GM19239 (cell line): ENCODE measurements around the gene INPP4B.

Experiments used
- DNase-seq: peaks from one replicate; pipeline ENCODE4 v3.0.0; 2011; ENCODE audit warnings: low spot score; ENCODE audit not compliant: insufficient read length
- FAIRE-seq: peaks from 2 replicates; lab custom pipeline; 2011; peaks lifted over from hg19 to GRCh38; lab: Jason Lieb, UNC

INPP4B gene

GRCh38 chr4:142596595-142596994 is 249.5 kb downstream of the INPP4B start:
- no peak for FAIRE-seq
- DNase-seq, result no peak

- DNase-seq (no peak), FAIRE-seq (no peak)
Measured at GRCh38 chr4:142596121-142596520, 250.0 kb downstream of the INPP4B start.

GRCh38 chr4:142595222-142595871 is 250.8 kb downstream of the INPP4B start:
- DNase-seq, result no peak

DNA sequence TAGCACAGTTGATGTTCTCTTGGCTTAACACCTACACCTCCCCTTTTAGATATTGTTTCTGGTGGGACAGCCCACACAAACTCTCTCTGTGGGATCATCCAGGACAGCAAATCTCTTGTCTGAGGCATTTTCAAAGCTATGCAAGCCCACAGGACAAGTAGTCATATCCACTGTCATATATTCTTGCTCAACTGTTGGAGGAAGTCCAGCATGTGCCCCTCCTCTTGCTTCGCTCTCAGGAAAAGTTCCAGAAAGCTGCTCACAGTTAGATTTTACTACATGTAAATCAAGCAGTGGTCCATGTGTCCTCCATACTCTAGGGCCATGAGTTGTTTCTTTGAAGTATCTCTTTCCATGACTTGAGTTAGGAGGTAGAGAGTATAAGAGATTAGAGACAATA is 260.7 kb downstream of the INPP4B start:
- DNase-seq (no peak), FAIRE-seq (no peak)

More at GRCh38 chr4:142595222-142595871, 250.8 kb downstream of the INPP4B start:
- FAIRE-seq, result no peak

DNA sequence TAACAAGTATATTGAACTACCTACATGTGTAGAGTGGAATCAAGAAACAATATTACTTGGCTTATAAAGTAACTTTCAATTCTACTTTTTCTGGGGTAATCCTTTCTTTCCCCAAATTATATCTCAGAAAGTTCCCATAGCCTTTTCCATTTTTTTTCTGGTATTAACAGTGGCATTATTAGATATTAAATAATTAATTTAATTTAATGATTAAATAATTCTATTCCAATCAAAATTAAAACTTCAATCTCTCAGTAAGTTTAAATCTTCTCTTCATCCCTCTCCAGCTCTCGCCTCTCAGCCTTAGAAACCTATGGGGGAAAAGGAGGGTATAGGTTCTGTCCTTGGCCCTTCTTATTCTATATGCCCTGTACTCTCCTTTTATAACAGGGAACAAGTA is 262.4 kb downstream of the INPP4B start:
- DNase-seq (no peak), FAIRE-seq (no peak)

GRCh38 chr4:142582340-142582739 is 263.8 kb downstream of the INPP4B start:
- DNase-seq (no peak), FAIRE-seq (no peak)

GRCh38 chr4:142581881-142582280 is 264.2 kb downstream of the INPP4B start:
- FAIRE-seq (no peak), DNase-seq (no peak)

- DNase-seq, result no peak
- FAIRE-seq, result no peak
Measured at GRCh38 chr4:142579443-142579842, 266.7 kb downstream of the INPP4B start.

DNA sequence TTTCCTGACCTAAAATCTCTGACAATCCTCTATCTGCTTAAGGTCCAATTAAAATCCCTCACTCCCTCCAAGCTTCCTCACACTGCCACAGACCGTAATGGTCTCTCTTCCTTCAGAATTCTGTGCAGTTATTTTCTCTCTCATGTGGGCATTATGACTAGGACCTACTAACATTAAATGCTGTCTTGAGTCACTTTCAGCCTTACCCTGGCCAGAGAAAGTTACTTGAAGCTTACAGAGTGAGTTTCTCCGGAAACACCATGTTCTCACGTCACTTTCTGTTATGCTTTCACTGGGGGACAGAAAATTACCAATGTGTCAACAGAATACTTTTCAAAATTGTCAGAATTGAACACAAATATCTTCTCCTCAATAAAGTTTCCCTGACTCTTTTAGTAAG is 271.8 kb downstream of the INPP4B start:
- no peak for DNase-seq

DNA sequence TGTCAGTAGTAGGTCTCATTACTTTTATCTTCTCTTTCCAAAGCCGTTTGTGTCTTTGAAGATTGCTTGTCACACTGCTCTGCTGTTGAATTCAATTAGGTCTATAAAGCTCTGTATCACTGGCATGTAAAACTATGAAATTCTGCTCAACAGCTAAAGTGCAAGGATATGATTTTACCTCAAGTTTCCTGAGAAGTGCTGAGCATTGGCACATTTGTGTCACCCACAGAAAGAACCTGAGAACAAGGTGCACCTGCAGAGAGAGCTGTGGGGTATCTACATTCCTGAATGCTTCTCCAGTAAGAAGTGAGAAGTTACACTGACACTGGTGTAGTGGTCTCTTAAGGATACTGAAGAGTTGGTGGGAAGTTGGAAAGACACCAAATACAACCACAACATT is 274.0 kb downstream of the INPP4B start:
- FAIRE-seq, result no peak
- DNase-seq, result no peak

More for the DNA sequence above, 271.8 kb downstream of the INPP4B start:
- FAIRE-seq, result no peak

DNA sequence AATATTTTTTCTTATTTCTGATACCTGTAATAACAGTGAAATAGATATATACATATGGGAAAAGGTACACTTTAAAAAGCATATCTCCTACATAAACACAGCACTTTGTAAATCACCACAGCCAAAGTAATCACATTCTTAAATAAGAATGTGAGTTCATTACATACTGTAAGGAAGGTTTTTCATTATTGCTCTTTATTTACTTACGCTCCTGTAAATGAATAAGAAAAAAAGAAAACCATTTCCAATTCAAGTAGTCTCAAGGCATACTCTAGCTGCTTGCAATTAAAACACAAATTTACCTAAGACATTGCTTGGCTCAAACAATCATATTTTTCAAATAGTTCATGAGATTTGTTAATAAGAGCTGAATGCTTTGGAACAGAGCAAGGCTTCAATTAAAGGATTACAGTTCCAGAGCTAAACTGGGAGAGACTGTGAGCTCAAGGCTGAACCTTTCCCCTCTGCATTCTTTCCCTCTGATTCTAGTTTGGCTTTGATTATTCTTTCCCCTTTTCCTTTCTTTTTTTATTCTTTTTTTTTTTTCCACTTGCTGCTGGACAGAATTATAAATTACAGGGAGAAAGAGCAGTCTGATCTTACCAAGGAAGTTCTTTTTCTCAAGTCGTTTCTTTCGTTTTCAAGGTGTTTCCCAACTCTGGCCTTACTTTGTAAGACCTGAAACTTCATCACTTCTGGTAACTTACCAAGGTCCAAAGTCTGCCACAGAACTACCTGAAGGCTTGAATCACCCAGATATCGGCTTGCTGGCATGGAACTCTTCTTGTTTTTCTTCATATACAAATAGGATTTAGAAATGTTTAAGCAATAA is 278.3 kb downstream of the INPP4B start:
- FAIRE-seq, result peak; percentile 85
- no peak for DNase-seq

DNA sequence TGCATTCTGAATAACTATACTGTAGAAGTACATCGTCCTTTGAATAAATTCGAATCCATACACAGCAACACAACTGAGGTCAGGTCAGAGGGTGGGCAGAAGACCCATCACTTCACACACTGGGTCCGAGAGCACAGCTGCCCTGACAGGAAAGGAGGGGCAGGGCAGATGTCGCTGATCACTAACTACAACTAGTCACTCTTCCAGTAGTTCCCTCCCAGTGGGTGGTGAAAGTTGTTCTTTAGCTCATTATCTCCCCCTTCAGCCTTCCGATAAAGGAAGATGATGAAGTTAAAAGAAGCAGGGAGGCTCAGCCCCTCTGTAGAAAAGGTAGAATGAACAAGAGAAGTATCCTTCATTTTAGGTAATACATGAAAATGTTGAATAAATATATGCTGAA is 278.9 kb downstream of the INPP4B start:
- no peak for DNase-seq
- no peak for FAIRE-seq

GRCh38 chr4:142566777-142567176 is 279.3 kb downstream of the INPP4B start:
- no peak for DNase-seq
- FAIRE-seq, result no peak

DNA sequence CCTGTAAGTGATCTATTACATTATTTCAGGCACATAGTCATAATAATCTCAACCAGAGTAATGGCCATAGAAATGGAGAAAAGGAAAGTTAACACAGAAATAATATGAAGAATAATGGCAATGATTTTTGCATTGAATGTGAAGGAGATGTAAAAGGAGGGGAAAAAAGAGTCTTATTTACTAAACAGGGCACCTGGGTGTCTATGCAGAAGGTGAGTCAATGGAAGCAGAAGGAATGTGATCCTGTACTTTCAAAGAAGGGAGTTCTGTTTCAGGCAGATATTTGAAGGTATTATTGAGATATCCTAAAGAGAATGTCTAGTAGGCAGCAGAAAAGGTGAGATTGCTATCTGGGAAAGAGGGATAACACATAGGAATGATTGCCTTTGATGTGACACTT is 279.9 kb downstream of the INPP4B start:
- no peak for DNase-seq
- no peak for FAIRE-seq

GRCh38 chr4:142565771-142566170 is 280.3 kb downstream of the INPP4B start:
- DNase-seq (no peak), FAIRE-seq (peak; percentile 31)

DNA sequence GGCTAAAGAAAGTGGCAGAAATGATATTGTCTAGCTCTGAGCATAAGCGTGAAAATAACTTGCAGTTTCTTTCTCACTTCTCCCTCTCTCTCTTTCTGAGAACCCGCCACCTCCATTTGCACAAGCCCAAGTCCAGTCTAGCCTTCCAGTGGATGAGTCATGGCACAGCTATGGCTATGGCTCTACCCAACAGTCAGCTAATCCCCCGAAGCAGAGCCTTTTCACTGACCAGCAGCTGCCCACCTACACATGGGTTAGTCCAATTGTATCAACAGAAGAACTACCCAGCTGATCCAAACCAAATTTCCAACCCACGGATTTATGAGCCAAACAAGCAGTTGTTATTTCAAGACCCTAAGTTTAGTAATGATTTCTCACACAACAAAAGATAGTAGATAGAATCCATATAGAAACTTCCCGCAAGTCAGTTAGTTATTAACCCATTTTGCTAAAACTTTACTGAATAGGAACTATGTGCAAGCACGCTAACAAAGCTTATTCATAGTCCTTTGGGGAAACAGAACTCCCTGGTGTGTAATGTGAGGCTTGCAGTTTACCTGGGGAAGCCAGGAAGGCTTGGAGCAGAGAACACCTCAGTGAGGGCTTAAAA is 282.3 kb downstream of the INPP4B start:
- DNase-seq (no peak), FAIRE-seq (no peak)

DNA sequence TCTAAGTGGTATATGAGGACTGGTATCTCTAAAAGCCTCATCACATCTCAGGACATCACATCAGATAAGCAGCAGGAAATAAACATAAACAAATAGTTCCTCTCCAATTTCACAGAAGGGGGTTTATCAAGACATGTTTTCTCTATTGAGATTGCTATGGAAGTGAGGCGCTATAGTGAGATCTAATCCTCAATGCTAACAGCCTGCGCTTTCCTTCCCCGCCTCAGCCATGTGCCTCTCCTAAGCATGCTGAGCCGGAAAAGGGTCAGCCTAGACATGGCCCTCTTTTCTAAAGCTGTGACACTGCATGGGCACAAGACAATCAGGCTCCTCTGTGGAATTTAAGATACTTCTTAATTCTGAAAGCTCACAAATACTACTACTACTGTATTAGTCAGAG is 286.1 kb downstream of the INPP4B start:
- FAIRE-seq (no peak), DNase-seq (no peak)

DNA sequence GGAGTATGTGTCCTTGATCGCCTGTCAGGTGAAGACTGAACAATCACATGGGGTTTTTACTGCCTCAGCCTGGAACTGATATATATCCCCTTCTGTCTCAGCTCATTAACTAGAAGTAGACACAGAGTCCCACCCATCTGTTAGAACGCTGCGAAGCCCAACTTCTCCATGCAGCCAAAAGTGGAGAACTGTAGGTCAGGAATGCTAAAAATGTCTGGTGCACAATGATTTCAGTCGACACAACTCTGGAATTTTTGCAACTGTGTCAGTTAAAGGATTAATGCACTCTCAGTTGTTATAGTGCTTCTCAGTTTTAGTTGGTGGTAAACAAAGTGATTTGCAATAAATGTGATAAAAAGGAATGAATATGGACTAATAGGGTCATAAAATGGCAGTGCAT is 287.2 kb downstream of the INPP4B start:
- no peak for FAIRE-seq
- DNase-seq, result no peak

DNA sequence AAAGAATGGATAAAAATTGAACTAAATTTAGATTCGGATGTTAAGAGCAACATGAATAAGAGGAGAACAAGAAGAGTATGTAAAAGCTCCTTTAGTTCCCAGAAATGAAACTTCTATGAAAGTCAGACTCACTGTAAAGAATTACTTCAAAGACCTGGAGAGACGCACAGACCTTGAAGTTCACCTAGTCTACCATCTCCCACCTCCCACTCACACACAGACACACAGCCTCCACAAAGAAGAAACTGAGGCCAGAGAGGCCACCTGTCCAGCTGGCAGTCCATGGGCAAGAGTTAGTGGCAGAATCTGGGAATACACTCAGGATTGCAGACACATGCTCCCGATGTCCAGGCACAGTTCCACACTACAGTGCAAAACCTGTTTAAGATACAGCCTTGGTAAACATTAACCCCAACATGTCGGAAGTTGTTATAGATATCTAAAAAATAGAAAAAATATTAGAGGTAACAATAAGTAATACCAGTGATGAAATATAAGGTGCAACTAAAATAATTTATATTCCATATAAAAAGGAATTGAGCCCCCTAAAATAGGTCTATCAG is 288.8 kb downstream of the INPP4B start:
- no peak for DNase-seq
- FAIRE-seq, result no peak

DNA sequence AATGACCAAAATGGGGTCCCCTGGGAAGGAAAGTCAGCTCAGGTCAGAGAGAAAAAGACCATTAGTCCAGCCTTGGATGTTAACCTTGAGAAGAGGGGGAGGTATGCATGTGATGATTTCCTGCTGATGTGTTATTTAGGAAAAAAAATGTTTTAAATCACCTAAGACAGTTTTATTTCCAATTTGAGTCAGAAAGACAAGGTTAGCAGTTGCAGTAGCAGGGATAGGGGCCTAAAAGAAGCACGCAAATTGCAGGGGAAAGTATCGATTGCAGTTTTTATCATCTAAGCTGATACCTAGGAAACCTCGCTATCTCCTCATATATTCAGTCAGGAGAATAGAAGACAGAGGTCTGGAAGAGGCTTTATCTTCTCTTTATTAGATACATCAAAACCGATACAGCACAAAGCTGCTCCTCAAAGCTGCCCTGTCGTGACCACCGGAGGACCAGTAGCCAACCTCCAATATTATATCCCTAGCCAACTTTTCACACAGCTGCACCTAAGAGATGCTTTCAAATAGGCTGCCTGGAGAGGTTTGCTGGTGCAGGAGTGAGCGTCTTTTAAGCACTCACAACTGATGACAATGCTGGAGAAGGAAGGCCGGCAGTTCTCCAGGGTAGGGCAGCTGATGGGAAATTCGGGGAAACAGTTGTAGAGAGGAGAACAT is 289.4 kb downstream of the INPP4B start:
- DNase-seq, result no peak
- FAIRE-seq, result no peak
